Measurements from ENCODE around the gene WBP2NL.
"Not testable (repeated sequence)": the region's sequence is repeated elsewhere in the genome, so short reads cannot be mapped to it uniquely, and the experiment has no call there.

WBP2NL gene

DNA sequence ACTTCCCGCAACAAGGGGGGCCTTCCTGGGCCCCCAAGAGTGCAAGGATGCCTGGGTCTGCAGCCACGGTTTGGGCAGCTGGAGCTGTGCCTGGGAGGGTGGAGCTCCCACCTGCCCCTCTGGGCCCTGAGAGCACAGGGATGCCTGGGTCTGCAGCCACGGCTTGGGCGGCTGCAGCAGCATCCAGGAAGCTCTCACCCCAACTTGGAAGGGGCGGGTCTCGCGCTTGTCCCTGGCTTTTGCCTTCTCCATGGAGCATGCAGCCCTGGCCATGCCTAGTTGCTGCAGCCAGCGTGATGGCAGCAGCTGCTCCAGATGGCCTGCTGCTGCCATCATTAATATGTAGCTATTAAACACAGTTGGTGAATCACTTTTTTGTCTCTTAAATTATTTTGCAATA is 36.7 kb downstream of the WBP2NL start:
- DNase-seq: no peak

DNA sequence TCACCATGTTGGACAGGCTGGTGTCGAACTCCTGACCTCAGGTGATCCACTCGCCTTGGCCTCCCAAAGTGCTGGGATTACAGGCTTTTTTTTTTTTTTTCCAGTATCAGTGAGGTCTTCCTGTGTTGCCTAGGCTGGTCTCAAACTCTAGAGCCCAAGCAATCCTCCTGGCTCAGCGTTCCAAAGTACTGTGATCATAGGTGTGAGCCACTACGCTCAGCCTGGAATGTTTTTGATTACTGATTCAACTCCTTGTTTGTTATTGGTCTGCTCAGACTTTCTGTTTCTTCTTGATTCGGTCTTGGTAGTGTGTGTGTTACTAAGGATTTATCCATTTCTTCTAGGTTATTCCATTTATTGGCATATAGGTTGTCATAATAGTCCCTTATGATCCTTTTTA is 40.7 kb downstream of the WBP2NL start:
- DNase-seq: no peak

DNA sequence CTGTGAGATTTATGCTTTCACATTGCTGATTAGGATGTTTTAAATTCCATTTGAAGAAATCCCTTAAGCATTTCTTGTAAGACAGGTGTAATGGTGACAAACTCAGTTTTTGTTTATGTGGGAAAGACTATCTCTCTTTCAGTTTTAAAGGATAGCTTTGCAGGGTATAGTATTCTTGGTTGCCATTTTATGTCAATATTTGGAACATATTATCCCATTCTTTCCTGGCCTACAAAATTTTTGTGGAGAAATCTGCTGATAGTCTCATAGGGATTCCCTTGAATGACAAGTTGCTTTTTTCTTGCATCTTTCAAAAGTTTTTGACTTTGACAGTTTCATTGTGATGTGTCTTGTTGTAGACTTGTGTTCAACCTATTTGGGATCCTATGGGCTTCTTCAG is 43.2 kb downstream of the WBP2NL start:
- DNase-seq: no peak

DNA sequence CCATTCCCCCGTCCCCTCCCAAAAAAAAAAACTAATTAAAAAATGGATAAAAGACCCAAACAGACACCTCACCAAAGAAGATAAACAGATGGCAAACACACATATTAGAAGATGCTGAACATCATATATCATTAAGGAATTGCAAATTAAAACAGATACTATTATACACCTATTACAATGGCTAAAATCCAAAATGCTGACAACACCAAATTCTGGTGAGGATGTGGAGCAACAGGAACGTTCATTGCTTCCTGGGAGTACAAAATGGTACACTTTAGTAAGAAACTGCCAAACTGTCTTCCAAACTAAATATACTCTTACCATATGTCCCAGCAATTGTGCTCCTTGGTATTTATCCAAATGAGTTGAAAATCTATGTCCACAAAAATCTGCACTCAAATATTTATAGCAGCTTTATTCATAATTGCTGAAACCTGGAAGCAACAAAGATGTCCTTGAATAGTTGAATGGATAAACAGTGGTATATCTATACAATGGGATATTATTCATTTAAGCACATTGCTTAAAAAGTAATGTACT is 52.1 kb downstream of the WBP2NL start:
- no peak for DNase-seq

DNA sequence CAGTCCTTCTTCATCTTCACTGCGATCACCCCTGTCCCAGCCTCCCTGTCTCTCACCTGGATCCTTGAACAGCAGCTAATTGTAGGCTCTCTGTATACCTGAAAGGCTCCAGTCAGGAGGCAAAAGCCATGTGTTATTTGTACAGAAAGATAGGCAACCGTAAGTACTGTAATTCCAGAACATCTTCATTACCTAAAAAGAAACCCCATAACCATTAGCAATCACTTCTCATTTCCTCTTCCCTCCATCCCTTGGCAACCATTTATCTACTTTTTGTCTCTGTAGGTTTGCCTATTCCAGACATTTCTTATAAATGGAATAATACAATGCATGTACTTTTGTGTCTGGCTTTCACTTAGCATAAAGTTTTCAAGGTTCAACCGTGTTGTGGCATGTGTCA is 54.2 kb downstream of the WBP2NL start:
- DNase-seq: no peak

GRCh38 chr22:42056757-42057511 is 58.3 kb downstream of the WBP2NL start:
- DNase-seq: no peak

- no peak for DNase-seq
Observed at GRCh38 chr22:42060489-42060888, 61.9 kb downstream of the WBP2NL start.

GRCh38 chr22:42061041-42061440 is 62.5 kb downstream of the WBP2NL start:
- no peak for DNase-seq

GRCh38 chr22:42062506-42063170 is 64.0 kb downstream of the WBP2NL start:
- DNase-seq: no peak

DNA sequence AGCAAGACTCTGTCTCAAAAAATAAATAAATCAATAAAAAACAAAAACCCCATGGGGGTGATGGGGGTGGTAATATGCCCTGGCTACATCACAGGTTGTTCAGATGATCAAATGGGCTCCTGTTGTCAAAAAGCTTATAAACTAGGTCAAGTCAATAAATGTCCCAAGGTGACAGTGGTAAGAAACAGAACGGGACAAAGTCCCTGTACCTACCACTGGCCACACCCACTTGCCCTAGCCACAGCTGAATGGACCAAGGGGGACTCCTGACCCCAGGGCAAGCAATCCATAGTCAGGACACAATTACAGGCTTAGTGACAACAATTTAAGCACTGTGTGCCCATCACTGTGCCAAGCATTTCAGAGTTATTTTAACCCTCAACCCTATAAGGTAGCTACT is 66.0 kb downstream of the WBP2NL start:
- DNase-seq: no peak

DNA sequence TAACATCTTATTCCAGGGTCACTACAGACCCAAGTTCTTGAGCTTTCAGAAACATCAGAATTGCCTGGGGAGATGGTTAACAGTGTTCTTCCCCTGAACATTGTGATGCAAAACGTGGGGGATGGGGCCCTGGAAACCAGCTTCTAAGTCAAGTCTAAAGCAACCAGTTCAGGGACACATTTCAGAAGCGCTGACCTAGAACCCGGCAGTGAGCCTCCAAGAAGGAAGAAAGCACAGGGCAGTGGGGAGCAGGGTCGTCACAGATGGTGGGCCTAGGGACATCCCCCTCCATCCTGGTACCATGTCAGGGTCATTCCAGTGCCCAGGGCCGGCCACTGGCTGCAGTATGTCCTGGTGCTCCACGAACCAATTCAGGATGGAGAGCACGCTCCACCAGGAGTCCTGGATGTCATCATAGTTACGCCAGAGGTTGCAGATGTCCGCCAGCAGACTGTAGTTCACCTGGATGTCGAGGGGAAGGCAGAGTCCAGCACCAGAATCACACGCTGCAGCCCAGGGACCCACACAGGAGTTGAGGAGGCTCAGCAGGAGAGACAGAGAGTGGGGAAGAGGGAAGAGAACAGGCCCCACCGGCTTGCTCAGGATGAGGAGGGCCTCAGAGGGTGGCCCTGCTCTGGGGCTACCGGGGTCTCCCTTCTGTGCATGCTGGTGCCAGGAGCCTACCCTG is 67.0 kb downstream of the WBP2NL start:
- DNase-seq: no peak

GRCh38 chr22:42066126-42066761 is 67.7 kb downstream of the WBP2NL start:
- no peak for DNase-seq

- DNase-seq: no peak
Observed at GRCh38 chr22:42066937-42067336, 68.3 kb downstream of the WBP2NL start.

DNA sequence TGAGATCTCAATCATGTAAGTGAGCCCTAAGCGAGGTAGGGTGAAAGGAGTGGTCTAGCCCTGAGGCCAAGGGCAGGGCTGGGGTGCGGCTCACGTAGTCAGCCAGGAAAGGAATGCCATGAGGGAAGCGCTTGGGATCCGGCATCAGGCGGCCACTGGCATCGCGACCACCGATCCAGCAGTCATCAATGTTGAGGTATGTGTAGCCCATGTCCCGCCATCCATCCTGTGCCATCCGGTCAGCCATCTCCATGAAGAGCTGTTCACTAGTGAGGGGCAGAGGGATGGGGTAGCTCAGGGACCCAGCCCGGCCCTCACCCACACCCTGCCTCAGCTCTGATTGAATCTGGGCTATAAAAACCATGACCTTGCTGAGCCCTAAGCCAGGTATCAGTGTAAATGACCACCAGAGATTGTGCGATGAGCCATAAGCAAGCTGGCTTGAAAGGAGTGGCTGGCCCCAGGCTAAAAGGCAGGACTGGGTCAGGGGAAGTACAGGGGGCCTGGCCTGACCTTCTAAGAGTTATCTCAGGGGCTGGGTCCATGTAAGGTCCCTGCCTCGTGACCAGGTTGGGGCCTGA is 69.2 kb downstream of the WBP2NL start:
- DNase-seq: no peak

DNA sequence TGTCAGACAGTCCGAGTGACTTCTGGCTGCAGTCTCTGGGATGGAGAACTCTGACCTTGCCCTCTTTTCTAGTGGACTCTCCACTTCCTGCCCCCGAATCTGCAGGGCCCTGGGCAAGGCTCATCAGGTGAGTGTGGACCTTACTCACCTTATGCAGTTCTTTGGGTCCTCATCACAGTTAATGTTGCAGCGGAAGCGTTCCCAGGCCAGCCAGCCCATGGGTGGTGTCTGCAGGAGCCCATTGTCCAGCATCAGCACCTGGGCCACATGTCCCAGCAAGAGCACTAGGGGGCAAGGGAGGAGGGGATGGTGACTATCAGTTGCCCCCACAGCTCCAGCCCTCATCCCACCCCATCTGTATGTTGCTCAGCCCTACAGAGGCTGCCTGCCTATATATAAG is 69.7 kb downstream of the WBP2NL start:
- no peak for DNase-seq

- no peak for DNase-seq
Observed at GRCh38 chr22:42069801-42070516, 71.4 kb downstream of the WBP2NL start.

DNA sequence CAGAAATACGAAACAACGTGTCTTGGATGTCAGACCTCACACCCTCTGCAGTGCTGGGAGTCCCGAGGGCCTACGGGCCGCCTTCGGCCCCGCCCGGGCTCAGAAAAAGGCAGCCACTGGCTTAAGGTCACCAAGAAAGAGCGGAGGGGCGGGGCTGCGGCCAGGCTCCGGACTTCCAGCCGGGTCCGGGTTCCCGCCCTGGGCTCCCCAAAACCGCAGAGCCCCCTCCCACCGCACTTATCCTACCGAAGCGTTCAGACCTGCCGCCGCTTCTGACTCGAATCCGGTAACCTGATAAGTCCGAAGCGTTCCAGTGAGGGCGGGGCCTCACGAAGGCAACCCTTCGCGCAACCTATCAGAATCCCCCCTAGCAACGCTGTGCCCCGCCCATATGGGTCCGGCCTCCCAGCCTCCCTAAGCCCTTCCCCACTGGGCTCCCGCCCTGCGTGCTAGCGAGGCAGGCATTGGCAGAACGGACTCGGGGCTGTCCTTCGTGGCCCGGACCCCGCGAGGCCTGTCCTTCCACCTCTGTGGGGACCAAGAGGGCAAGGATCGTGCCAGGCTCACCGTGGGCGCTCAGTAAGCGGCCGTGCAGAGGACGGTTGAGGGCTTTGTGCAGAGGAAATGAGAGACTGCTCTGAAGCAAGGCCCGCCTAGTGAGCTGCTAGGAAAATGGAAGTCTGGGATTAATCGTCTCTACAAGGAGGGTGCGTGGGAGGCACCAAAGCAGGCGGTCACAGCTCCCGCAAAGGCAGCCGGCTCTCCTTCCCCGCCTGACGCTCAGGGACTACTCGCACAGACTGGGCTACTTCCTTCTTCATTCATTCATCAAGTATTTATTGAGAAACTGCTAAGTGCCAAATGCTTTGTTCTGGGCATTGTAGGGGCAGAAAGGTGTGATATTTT is 72.2 kb downstream of the WBP2NL start, which contains the start of gene NAGA:
TSS of gene NAGA (minus strand) at position 296 of the 906 bp plus-strand sequence. CDS start 515 bp downstream, outside the sequence.
- DNase-seq: peak; percentile 86

DNA sequence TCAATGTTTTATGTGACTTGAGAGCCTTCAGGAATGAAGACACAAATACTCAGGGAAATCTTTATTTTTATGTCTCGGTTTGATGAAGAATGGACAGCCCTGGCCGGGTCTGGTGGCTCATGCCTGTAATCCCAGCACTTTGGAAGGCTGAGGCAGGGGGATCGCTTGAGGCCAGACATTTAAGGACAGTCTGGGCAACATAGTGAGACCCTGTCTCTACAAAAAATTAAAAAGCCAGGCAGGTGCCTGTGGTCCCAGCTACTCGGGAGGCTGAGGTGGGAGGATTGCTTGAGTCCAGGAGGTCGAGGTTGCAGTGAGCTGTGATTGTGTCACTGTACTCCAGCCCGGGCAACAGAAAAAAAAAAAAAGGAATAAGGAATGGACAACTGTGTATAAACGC is 72.9 kb downstream of the WBP2NL start:
- not testable (repeated sequence) for DNase-seq

GRCh38 chr22:42072606-42073330 is 74.2 kb downstream of the WBP2NL start:
- no peak for DNase-seq

DNA sequence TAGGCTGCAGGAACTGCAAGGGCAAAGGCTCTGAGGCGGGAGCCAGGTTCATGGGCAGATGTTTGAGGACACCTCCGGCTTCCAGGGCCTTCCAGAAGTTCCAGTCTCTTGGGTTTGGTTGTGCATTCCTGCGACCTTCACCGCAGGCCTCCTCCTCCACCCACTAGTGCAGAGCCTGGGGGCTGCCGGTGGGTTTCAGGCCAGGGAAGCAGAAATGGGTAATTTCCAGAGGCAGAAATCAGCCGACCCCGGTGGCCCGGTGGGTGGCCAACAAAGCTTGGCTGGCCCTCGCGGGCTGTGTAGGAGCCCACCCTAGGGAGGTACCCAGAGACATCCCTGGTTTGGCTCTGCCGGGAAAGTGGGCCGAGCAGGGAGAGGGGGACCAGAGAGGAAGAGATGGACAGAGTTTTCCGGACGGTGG is 75.0 kb downstream of the WBP2NL start:
- no peak for DNase-seq
